Measurements from ENCODE around the gene APOBEC3H. TPM values are rescaled to one million over a fixed set of nuclear protein-coding genes. Genes with fewer than 3 reads are reported as not detected.
A peak's percentile ranks its signal among the peaks of the same experiment; 100 is the strongest.

Gene APOBEC3H
- polyA plus RNA-seq, 1 donor (not counting 4 experiments of a cell fraction or from before 2014, with no cell fraction given) = 0.41 TPM

GRCh38 chr22:39101226-39101625, 4.2 kb downstream of the APOBEC3H start:
- H3K4me2 ChIP-seq (ENCODE audit: control insufficient read depth, extremely low read depth, insufficient read depth, low read depth, low read length) = no peak overlapping the region
- H3K27ac ChIP-seq (ENCODE audit: control insufficient read depth, insufficient read depth, low read length) = no peak overlapping the region
- no peaks in the 10 kb centered on the region for H3K36me3 ChIP-seq (ENCODE audit: control insufficient read depth in 2 of 2, extremely low read depth in 1 of 2, insufficient read depth in 2 of 2, low read length in 2 of 2)
- H2AFZ ChIP-seq (ENCODE audit: control insufficient read depth, low read length) = no peak overlapping the region
- H3K9ac ChIP-seq (ENCODE audit: control insufficient read depth, extremely low read depth, insufficient read depth, low read length) = no peak overlapping the region
- dilution Hi-C loops (cut with MboI; ENCODE audit: extremely low pct_ligation_motif_present, low sequenced_read_pairs) = no loop called here
- DNase-seq (ENCODE audit: low read depth, low spot score) (no peak), FAIRE-seq (no peak)
- peaks cover 21% of the 10 kb centered on the region for H3K4me1 ChIP-seq (ENCODE audit: control insufficient read depth, extremely low read depth, insufficient read depth, low read length)
- no peaks in the 10 kb centered on the region for H4K20me1 ChIP-seq (ENCODE audit: control insufficient read depth, extremely low read depth, insufficient read depth, low read length)
- no peaks in the 10 kb centered on the region for H3K79me2 ChIP-seq (ENCODE audit: control insufficient read depth, insufficient read depth, low read length)
- H3K27me3 ChIP-seq (ENCODE audit: control insufficient read depth, extremely low read depth, insufficient read depth, low read length) = no peaks in the 10 kb centered on the region
- no peak overlapping the region for H3K4me3 ChIP-seq (ENCODE audit: control insufficient read depth in 2 of 3, extremely low read depth in 1 of 3, insufficient read depth in 2 of 3, low read depth in 1 of 3, low read length in 3 of 3)
- H3K9me1 ChIP-seq (ENCODE audit: control insufficient read depth, extremely low read depth, insufficient read depth, low read length) = no peaks in the 10 kb centered on the region
- TF ChIP-seq EZH2 (IDR thresholded peaks at IDR 0.05; ENCODE audit: low read length) = no peak
- TF ChIP-seq, protein P1, sequence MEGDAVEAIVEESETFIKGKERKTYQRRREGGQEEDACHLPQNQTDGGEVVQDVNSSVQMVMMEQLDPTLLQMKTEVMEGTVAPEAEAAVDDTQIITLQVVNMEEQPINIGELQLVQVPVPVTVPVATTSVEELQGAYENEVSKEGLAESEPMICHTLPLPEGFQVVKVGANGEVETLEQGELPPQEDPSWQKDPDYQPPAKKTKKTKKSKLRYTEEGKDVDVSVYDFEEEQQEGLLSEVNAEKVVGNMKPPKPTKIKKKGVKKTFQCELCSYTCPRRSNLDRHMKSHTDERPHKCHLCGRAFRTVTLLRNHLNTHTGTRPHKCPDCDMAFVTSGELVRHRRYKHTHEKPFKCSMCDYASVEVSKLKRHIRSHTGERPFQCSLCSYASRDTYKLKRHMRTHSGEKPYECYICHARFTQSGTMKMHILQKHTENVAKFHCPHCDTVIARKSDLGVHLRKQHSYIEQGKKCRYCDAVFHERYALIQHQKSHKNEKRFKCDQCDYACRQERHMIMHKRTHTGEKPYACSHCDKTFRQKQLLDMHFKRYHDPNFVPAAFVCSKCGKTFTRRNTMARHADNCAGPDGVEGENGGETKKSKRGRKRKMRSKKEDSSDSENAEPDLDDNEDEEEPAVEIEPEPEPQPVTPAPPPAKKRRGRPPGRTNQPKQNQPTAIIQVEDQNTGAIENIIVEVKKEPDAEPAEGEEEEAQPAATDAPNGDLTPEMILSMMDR (optimal IDR thresholded peaks at IDR 0.05 in 1 of 3, IDR thresholded peaks at IDR 0.05 in 1 of 3, conservative IDR thresholded peaks at IDR 0.05 in 1 of 3; ENCODE audit: extremely low read depth in 1 of 3, insufficient read depth in 2 of 3, low read length in 3 of 3) = no peak
- H3K9me3 ChIP-seq (ENCODE audit: control insufficient read depth, low read depth, low read length) = no peaks in the 10 kb centered on the region

DNA sequence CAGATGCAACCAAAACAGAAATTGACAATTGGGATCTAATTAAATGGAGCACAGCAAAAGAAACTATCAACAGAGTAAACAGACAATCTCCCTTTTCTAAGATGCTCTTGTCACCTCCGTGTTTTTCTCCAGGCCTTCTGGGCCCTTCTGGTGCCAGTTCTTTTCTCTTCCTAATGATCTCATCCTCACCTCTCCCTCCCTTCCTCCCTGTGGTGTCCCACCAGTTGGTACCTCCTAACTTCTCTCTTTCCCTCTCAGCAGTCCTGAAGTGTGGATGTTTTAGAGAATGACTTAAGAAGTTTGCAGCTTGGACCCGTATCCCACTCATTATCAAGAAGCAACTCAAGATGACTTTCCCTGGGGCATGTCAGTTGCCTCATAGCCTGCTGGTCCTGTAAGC, 6.4 kb downstream of the APOBEC3H start:
- no peak overlapping the region for H3K4me2 ChIP-seq (ENCODE audit: control insufficient read depth, extremely low read depth, insufficient read depth, low read depth, low read length)
- H3K9ac ChIP-seq (ENCODE audit: control insufficient read depth, extremely low read depth, insufficient read depth, low read length) = no peak overlapping the region
- no peak for DNase-seq (ENCODE audit: low read depth, low spot score)
- no peaks in the 10 kb centered on the region for H4K20me1 ChIP-seq (ENCODE audit: control insufficient read depth, extremely low read depth, insufficient read depth, low read length)
- no peaks in the 10 kb centered on the region for H3K9me1 ChIP-seq (ENCODE audit: control insufficient read depth, extremely low read depth, insufficient read depth, low read length)
- TF ChIP-seq, protein P1 (optimal IDR thresholded peaks at IDR 0.05 in 1 of 3, IDR thresholded peaks at IDR 0.05 in 1 of 3, conservative IDR thresholded peaks at IDR 0.05 in 1 of 3; ENCODE audit: extremely low read depth in 1 of 3, insufficient read depth in 2 of 3, low read length in 3 of 3) = no peak
- no peak for TF ChIP-seq EZH2 (IDR thresholded peaks at IDR 0.05; ENCODE audit: low read length)
- H3K27ac ChIP-seq (ENCODE audit: control insufficient read depth, insufficient read depth, low read length) = no peak overlapping the region
- no peak for FAIRE-seq
- H2AFZ ChIP-seq (ENCODE audit: control insufficient read depth, low read length) = peak overlapping the region; percentile 2
- dilution Hi-C loops (cut with MboI; ENCODE audit: extremely low pct_ligation_motif_present, low sequenced_read_pairs) = no loop called here
- no peak overlapping the region for H3K4me3 ChIP-seq (ENCODE audit: control insufficient read depth in 2 of 3, extremely low read depth in 1 of 3, insufficient read depth in 2 of 3, low read depth in 1 of 3, low read length in 3 of 3)
- H3K27me3 ChIP-seq (ENCODE audit: control insufficient read depth, extremely low read depth, insufficient read depth, low read length) = no peaks in the 10 kb centered on the region
- peaks cover 7% of the 10 kb centered on the region for H3K4me1 ChIP-seq (ENCODE audit: control insufficient read depth, extremely low read depth, insufficient read depth, low read length)
- no peaks in the 10 kb centered on the region for H3K9me3 ChIP-seq (ENCODE audit: control insufficient read depth, low read depth, low read length)
- no peaks in the 10 kb centered on the region for H3K36me3 ChIP-seq (ENCODE audit: control insufficient read depth in 2 of 2, extremely low read depth in 1 of 2, insufficient read depth in 2 of 2, low read length in 2 of 2)
- no peaks in the 10 kb centered on the region for H3K79me2 ChIP-seq (ENCODE audit: control insufficient read depth, insufficient read depth, low read length)
